ENCODE data around the gene SLC5A6.

Gene SLC5A6

GRCh38 chr2:27236136-27236535 lies 24.1 kb upstream of the SLC5A6 start:
- DNase-seq: no peak

GRCh38 chr2:27233341-27233740 lies 21.3 kb upstream of the SLC5A6 start:
- DNase-seq: no peak

- no peak for DNase-seq
Observed at GRCh38 chr2:27231921-27232320, 19.9 kb upstream of the SLC5A6 start.

DNA sequence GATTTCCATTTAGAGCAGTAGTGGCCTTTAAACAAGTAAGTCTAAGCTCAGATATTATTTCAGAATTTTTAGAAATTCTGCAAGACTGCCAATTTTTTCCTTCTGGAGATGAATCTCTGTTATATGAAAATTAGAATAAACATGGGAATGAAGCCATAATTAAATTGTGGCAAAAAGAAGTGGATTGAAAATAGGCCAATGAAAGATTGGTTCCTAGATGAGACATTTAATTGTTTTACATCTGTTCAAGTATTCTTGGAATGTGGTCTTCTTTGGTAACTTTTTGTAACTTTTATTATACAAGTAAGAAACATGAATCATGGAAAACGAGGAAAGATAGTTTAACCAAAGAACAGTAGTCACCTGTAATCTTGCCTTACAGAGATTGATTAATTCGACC lies 15.4 kb upstream of the SLC5A6 start:
- DNase-seq: no peak

- no peak for DNase-seq
Observed at GRCh38 chr2:27225526-27225925, 13.5 kb upstream of the SLC5A6 start.

- no peak for DNase-seq
Observed at GRCh38 chr2:27223416-27223815, 11.3 kb upstream of the SLC5A6 start.

- DNase-seq: no peak
Observed at GRCh38 chr2:27222407-27222806, 10.3 kb upstream of the SLC5A6 start.

GRCh38 chr2:27221166-27221565 lies 9.1 kb upstream of the SLC5A6 start:
- DNase-seq: no peak

- no peak for DNase-seq
Observed at GRCh38 chr2:27220091-27220490, 8.0 kb upstream of the SLC5A6 start.

DNA sequence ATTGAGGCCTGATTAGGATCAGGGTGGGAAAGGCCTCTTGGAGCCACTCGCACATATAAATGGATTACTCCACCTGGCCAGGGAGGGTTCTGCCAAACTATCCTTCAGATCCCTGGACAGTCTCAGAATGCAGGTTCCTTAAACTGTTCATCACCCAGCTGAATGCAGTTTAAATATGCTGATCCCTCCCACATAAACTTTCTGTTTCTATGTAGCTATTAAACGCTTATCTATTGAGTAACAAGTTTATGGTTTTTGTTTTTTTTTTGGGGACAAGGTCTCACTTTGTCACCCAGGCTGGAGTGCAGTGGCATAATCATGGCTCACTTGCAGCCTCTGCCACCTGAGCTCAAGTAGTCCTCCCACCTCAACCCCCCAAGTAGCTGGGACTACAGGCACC lies 7.0 kb upstream of the SLC5A6 start:
- DNase-seq: no peak

DNA sequence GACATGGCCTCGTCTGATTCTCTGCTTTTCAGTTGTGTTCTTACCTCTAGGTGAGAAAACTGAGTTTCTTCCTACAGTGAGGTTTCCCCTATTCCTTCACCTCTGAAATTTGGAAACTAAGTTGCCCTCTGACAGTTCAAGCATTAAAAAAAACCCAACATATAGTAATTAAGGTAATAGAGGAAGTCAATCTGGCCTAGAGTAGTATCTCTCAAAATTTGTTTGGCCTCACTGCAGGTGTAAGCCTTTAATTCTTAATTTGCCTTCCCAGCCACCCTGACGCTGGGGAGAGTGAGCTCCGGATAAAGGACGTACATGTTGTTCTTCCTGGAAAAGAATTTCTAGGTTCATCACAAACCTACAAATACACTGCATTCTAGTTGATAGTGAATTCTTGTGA lies 6.5 kb upstream of the SLC5A6 start:
- DNase-seq: no peak

DNA sequence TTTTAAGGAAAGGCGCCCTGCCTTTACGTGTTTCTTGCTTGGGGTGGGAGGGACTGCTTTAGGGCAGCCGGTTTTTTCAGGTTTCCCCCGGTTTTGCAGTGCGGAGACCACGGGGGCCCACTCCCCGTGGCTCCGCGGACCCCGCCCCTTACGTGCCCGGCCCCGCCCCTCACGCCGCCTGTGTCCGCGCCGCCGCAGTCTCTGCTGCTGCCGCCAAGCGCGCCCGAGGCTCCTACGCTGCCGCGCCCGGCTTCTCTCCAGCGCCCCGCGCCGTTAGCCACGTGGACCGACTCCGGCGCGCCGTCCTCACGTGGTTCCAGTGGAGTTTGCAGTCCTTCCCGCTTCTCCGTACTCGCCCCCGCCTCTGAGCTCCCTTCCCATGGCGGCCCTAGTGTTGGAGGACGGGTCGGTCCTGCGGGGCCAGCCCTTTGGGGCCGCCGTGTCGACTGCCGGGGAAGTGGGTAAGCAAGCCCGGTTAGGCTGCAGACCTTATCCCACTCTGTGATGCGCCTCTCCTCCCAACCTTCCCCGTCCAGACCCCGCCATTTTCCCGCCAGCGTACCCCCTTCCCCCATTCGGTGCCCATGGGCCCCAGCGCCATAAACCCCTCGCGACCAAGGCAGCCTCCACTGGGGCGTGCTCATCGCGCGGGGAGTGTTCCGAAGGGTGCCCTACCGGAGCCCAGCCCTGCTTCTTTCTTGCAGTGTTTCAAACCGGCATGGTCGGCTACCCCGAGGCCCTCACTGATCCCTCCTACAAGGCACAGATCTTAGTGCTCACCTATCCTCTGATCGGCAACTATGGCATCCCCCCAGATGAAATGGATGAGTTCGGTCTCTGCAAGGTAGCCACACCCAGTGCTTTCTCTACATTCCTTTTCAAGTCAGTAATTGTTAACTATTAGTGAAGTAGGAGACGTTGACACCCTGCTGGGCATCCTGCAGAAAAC lies 5.4 kb upstream of the SLC5A6 start, which contains the start of gene CAD:
CAD (plus strand) TSS at position 197 of the 949 bp plus-strand sequence; CDS start at position 380, 183 bp downstream.
- peak; percentile 88 for DNase-seq

GRCh38 chr2:27216416-27217137 lies 4.5 kb upstream of the SLC5A6 start:
- DNase-seq: no peak

GRCh38 chr2:27214941-27215340 lies 2.9 kb upstream of the SLC5A6 start:
- no peak for DNase-seq

GRCh38 chr2:27212626-27213471 lies 781 bp upstream of the SLC5A6 start:
- DNase-seq: no peak

- no peak for DNase-seq
Observed at GRCh38 chr2:27211241-27211942, 676 bp downstream of the SLC5A6 start.

GRCh38 chr2:27209621-27210401 lies 2.3 kb downstream of the SLC5A6 start:
- DNase-seq: no peak

DNA sequence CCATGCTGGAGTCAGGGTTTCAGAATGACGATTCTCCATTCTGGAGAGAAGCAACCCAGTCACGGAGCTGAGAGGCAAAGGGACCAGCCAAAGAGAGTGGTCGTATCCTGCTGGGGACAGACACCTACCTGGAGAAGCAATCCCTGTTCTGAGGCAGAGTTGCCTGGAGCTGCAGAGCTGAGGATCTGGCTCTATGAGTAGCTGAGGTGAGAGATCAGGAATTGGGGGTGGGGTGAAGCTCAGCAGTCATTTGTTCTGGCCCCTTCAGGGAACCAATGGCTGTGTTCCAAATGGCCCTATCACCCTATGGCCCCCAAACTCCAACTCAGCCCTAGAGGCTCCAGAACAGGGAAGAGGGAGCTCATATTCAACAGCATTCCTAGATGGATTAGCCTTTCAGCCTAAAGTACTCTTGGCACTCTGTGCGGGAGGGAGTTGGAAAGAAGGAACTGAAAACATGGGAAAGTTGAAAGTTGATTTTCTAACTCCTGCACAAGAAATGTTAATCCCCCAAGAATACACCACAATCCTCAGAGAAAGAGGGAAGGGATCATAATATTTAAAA lies 3.5 kb downstream of the SLC5A6 start:
- DNase-seq: no peak

DNA sequence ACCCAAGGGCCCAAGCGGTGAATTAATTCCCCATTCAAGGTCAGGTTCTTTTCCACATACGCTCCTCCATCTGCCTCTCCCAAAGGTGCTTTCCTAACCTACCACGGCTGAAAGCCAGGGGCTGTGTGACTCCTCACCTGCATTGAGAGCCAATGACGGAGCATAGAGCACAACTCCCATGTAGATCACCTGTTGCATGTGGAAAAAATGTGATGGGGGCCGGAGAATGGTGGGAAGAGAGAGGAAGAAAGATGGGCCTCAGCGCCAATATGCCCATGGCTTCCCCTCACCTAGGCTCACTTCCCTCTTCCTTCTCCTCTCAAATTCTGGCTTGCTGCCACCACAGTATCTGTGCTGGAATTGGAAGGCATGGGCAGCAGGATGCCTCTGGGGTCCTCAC lies 5.7 kb downstream of the SLC5A6 start:
- DNase-seq: no peak

GRCh38 chr2:27205206-27205605 lies 6.9 kb downstream of the SLC5A6 start:
- no peak for DNase-seq

- no peak for DNase-seq
Observed at GRCh38 chr2:27204566-27204965, 7.5 kb downstream of the SLC5A6 start.

All from GDM1 (cell line).